Measurements from ENCODE around the gene GPBAR1. TPM values are rescaled to one million over a fixed set of nuclear protein-coding genes. Genes with fewer than 3 reads are reported as not detected.

Gene GPBAR1
- total RNA-seq, 1 experiment from 2014 or later = not detected

Other genes starting within 250 kb of the GPBAR1 start
- gene RUFY4, start 191.8 kb upstream of the GPBAR1 start, total RNA-seq (2014; rRNA removed; shearing (Covaris generic); ENCODE audit: low replicate concordance) = not detected in 2 replicates
- not detected in 2 replicates for gene CXCR2, start 135.0 kb upstream of the GPBAR1 start, total RNA-seq (2014; rRNA removed; shearing (Covaris generic); ENCODE audit: low replicate concordance)
- not detected in 2 replicates for gene CXCR1, start 94.1 kb upstream of the GPBAR1 start, total RNA-seq (2014; rRNA removed; shearing (Covaris generic); ENCODE audit: low replicate concordance)
- gene ARPC2, start 43.8 kb upstream of the GPBAR1 start, total RNA-seq (2014; rRNA removed; shearing (Covaris generic); ENCODE audit: low replicate concordance) = 470 and 533 TPM in 2 replicates
- 130 and 189 TPM in 2 replicates for gene AAMP, start 9.1 kb downstream of the GPBAR1 start, total RNA-seq (2014; rRNA removed; shearing (Covaris generic); ENCODE audit: low replicate concordance)
- gene PNKD, start 9.5 kb downstream of the GPBAR1 start, total RNA-seq (2014; rRNA removed; shearing (Covaris generic); ENCODE audit: low replicate concordance) = 66.8 and 75.8 TPM in 2 replicates
- gene TMBIM1, start 31.5 kb downstream of the GPBAR1 start, total RNA-seq (2014; rRNA removed; shearing (Covaris generic); ENCODE audit: low replicate concordance) = 159 and 177 TPM in 2 replicates
- 0.57 and 3.2 TPM in 2 replicates for gene CATIP, start 95.8 kb downstream of the GPBAR1 start, total RNA-seq (2014; rRNA removed; shearing (Covaris generic); ENCODE audit: low replicate concordance)
- 1.4 and 3.0 TPM in 2 replicates for gene SLC11A1, start 121.3 kb downstream of the GPBAR1 start, total RNA-seq (2014; rRNA removed; shearing (Covaris generic); ENCODE audit: low replicate concordance)
- 53.8 and 73.6 TPM in 2 replicates for gene CTDSP1, start 138.9 kb downstream of the GPBAR1 start, total RNA-seq (2014; rRNA removed; shearing (Covaris generic); ENCODE audit: low replicate concordance)
- gene VIL1, start 158.1 kb downstream of the GPBAR1 start, total RNA-seq (2014; rRNA removed; shearing (Covaris generic); ENCODE audit: low replicate concordance) = not detected in 2 replicates

Measured in Caki2 (cell line).